GM12872 (cell line): ENCODE measurements around the gene PLXNA3.

Experiments
- CTCF ChIP-seq: IDR thresholded peaks from 3 replicates; pipeline ENCODE4 v1.5.1; 2011; ENCODE audit warnings: low read depth, mild to moderate bottlenecking, low read length, moderate library complexity; ENCODE audit not compliant: insufficient read depth

Gene PLXNA3

GRCh38 chrX:154468217-154468616 is 10.1 kb downstream of the PLXNA3 start:
- no peak for TF ChIP-seq CTCF

DNA sequence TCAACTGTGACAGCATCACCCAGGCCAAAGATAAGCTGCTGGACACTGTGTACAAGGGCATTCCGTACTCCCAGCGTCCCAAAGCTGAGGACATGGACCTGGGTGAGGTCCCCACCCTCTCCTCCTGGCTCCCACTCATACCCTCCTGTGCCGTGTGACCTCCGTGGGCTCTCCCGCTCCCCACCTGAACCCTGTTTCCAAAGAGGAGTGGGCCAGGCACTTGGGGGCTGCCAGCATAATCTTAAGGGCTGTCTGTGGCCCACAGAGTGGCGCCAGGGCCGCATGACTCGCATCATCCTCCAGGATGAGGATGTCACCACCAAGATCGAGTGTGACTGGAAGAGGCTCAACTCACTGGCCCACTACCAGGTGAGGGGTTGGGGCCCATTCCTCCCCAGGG is 11.0 kb downstream of the PLXNA3 start:
- no peak for TF ChIP-seq CTCF

DNA sequence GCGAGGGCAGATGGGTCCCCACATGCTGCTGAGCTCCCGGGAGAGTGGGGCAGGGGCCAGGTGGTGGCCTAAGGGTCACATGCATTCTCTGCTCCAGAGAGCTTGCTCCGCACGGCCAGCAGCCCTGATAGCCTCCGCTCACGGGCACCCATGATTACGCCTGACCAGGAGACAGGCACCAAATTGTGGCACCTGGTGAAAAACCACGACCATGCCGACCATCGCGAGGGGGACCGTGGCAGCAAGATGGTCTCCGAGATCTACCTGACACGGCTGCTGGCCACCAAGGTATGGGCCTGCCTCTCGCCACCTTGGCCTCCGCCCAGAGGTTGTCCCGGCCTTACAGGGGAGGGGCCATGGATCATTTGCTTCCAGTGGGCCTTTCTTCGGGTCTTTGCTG is 11.8 kb downstream of the PLXNA3 start:
- TF ChIP-seq CTCF, result no peak

DNA sequence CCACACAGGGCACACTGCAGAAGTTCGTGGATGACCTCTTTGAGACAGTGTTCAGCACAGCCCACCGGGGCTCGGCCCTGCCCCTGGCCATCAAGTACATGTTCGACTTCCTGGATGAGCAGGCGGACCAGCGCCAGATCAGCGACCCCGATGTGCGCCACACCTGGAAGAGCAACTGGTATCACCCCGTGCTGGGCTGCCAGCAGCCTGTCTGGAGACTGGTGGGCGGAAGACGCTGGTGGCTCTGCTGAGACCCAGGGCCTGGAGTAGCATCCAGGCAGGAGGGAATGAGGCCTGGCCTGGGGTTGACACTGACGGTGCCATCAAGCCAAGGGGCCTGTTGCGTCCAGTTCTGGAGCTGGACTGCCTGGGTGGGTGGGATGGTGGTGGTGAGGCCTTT is 12.4 kb downstream of the PLXNA3 start:
- no peak for TF ChIP-seq CTCF

- no peak for TF ChIP-seq CTCF
These were observed 13.0 kb downstream of the PLXNA3 start for GRCh38 chrX:154470914-154471568.

GRCh38 chrX:154471839-154472684 is 14.0 kb downstream of the PLXNA3 start:
- TF ChIP-seq CTCF, result no peak

GRCh38 chrX:154472685-154473632 is 14.9 kb downstream of the PLXNA3 start:
- TF ChIP-seq CTCF, result no peak
